Measurements from ENCODE around the gene ZNF445. TPM values are rescaled to one million over a fixed set of nuclear protein-coding genes. Genes with fewer than 3 reads are reported as not detected.
"Not testable (repeated sequence)": the region's sequence is repeated elsewhere in the genome, so short reads cannot be mapped to it uniquely, and the experiment has no call there.

ZNF445 gene
- total RNA-seq, 4 donors from 2014 or later, result 5.3 to 35.6 (median 19.8) TPM

DNA sequence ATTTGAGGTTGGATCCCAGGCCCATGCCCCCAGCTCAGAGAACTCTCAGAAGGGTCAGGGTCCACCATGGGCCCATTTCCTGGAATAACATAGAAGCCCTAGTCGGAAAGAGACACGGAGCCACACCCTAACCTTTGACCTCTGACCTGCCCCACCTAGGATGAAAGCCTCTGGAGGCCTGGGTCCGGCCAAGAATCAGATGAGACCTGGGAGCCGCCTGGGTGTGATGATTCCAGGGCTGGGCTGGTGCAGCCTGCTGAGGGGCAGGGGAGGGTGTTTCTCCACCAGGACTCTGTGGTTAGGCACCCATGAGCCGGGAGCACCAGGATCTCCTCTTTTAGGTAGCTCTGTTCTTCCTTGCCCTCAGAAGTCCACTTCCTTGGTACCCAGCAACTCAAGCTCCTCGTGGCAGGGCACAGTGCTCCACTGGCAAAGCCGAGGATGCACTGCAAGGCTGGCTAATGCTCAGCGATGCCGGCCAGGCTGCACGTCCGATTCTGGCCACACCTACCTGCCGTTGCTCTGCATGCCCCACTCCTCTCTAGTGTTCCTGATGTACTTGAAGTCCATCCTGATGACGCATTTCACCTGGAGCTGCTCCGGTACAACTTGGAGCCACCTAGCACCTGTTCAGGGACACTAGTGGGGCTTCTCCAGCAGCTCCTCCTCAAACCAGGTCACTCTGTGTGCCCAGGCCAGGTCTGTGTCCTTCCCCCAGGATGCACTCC, 57.4 kb downstream of the ZNF445 start:
- intact Hi-C loops (cut with DNase I; ENCODE audit: low total_unique reads), result no loop called here
- H3K36me3 ChIP-seq, result no peaks in the 10 kb centered on the region

DNA sequence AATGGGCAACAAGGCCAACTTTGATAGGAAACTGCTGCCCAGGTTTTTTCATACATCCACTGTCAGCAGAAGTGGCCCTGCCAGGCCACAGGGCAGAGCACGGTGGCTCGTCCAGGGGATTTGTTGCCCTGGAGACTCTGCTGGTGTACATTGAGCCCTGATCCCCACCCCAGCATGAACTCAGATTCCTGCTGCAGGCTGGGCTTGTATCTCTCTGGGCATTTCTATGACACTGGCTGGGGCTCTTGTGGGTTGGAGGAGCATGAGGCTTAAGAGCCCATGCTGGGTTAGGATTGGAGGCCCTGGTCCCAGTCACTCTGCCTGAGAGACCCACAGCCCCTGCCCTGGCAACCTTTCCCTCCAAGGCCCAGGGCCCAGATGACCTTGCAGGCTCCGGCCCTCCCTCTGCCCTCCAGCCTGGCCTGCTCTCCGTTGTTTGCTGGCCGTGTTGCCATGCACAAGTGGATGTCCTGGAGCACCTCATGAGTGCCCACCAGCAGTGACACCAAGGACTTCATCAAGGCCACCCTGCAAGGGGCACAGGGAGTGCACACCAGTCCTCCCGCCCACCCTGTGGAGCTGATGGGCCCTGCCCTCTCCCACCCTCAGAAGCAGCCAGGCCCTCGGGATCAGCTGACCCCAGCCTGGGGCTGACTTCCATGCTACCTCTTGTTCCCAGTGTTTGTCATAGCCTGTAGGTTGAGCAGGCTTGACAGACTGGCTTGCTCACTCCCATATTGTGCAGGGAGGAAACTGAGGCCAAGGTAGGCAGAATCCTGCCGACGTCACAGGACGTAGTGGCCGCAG, 58.2 kb downstream of the ZNF445 start:
- intact Hi-C loops (cut with DNase I; ENCODE audit: low total_unique reads), result no loop called here
- no peaks in the 10 kb centered on the region for H3K36me3 ChIP-seq
- DNase-seq, result no peak
- no peaks in the 10 kb centered on the region for H3K27me3 ChIP-seq
- no peak overlapping the region for H3K4me3 ChIP-seq
- H3K9me3 ChIP-seq, result no peaks in the 10 kb centered on the region
- H3K4me1 ChIP-seq, result no peaks in the 10 kb centered on the region
- TF ChIP-seq POLR2A (IDR thresholded peaks at IDR 0.05), result no peak
- TF ChIP-seq, protein P1, sequence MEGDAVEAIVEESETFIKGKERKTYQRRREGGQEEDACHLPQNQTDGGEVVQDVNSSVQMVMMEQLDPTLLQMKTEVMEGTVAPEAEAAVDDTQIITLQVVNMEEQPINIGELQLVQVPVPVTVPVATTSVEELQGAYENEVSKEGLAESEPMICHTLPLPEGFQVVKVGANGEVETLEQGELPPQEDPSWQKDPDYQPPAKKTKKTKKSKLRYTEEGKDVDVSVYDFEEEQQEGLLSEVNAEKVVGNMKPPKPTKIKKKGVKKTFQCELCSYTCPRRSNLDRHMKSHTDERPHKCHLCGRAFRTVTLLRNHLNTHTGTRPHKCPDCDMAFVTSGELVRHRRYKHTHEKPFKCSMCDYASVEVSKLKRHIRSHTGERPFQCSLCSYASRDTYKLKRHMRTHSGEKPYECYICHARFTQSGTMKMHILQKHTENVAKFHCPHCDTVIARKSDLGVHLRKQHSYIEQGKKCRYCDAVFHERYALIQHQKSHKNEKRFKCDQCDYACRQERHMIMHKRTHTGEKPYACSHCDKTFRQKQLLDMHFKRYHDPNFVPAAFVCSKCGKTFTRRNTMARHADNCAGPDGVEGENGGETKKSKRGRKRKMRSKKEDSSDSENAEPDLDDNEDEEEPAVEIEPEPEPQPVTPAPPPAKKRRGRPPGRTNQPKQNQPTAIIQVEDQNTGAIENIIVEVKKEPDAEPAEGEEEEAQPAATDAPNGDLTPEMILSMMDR (IDR thresholded peaks at IDR 0.05), result no peak
- no peak overlapping the region for H3K27ac ChIP-seq

More for the DNA sequence above, 57.4 kb downstream of the ZNF445 start:
- DNase-seq, result no peak
- Histone ChIP-seq H3K4me1 (no peaks in the 10 kb centered on the region), H3K27me3 (no peaks in the 10 kb centered on the region), H3K9me3 (no peaks in the 10 kb centered on the region), H3K27ac (no peak overlapping the region), H3K4me3 (no peak overlapping the region)
- TF ChIP-seq POLR2A (IDR thresholded peaks at IDR 0.05), result no peak
- TF ChIP-seq, protein P1 (IDR thresholded peaks at IDR 0.05), result no peak

DNA sequence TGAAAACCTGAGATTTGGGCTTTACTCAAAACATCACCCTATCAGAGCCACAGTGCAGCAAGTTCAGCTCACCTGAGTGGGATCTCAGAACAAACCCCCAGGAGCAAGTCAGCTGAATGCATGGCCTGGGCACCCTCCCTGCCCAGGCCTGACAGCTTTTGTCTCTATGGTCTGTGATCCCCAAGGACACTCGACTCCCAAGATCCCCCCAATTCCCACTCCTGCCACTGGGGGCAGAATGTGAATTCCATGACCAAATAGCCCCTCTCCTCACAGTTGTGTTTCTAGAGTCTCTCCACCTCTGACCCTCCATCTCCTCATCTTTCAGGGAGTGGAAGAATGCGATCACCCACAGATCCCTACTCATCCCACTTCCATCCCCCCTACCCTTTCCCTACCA, 58.9 kb downstream of the ZNF445 start:
- no peak for TF ChIP-seq POLR2A (IDR thresholded peaks at IDR 0.05)
- TF ChIP-seq, protein P1 (IDR thresholded peaks at IDR 0.05), result no peak
- Histone ChIP-seq H3K4me3 (no peak overlapping the region), H3K27me3 (no peaks in the 10 kb centered on the region), H3K4me1 (no peaks in the 10 kb centered on the region), H3K36me3 (no peaks in the 10 kb centered on the region), H3K27ac (no peak overlapping the region), H3K9me3 (no peaks in the 10 kb centered on the region)
- DNase-seq, result no peak
- intact Hi-C loops (cut with DNase I; ENCODE audit: low total_unique reads), result no loop called here

DNA sequence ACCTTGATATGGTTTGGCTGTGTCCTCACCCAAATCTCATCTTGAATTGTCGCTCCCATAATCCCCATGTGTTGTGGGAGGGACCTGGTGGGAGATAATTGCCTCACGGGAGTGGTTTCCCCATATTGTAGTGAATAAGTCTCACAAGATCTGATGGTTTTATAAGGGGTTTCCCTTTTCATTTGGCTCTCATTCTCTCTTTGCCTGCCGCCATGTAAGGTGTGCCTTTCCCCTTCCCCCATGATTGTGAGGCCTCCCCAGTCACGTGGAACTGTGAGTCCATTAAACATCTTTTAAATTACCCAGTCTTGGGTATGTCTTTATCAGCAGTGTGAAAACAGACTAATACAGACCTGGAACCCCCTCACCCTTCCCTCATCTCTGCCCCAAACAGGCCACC, 59.4 kb downstream of the ZNF445 start:
- H3K36me3 ChIP-seq; H3K4me3 ChIP-seq; H3K9me3 ChIP-seq; H3K27me3 ChIP-seq; DNase-seq; intact Hi-C loops (cut with DNase I; ENCODE audit: low total_unique reads); H3K4me1 ChIP-seq; H3K27ac ChIP-seq: not testable (repeated sequence)

DNA sequence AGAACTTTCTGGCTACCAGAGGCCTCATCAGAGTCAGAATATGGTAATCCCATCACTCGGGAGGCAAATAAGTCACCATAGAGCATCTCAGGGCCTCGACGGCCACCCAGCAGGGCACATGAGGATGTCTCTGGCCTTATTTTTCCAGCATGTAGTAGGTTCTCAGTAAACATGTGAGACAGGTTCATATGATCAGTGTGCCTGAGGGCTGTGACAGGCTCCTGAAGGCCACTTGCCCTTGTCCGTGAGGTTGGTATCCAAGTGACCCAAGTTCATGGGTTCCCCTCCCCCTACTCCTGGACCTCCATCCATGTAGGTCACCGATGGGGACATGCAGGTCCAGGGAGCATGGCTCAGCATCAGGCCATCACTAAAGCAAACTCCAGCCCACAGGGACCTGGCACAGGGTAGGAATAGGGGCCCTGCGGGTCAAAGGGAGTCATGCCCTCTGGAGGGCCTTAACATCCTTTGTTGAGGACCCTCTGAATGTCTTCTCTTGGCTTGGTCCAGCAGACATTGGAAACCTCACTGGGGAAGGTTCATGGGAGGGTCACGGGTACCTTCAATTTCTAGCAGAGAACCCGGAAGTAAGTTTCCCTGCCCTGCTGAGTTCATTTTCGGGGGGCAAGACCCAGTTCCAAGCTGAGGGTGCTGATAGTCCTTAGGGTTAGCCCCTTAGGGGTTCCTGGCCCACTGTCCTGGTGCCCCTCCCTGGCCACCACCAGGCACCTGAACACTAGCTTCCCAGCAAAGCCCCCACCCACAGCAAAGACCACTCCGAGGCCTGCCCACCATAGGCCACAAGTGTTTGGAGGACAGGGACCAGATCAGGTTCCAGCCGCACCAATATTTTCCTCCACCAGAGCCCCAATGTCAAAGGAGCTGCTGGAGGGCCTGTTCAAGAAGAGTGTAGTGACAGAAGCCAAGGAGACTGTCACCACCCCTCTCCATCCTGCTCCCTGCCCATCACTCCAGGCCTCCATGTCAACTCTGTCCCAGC, 61.1 kb downstream of the ZNF445 start:
- Histone ChIP-seq H3K4me3 (no peak overlapping the region), H3K27me3 (no peaks in the 10 kb centered on the region), H3K9me3 (no peaks in the 10 kb centered on the region), H3K27ac (no peak overlapping the region), H3K36me3 (no peaks in the 10 kb centered on the region), H3K4me1 (no peaks in the 10 kb centered on the region)
- TF ChIP-seq, protein P1 (IDR thresholded peaks at IDR 0.05), result no peak
- no peak for TF ChIP-seq POLR2A (IDR thresholded peaks at IDR 0.05)
- no peak for DNase-seq
- intact Hi-C loops (cut with DNase I; ENCODE audit: low total_unique reads), result no loop called here

Data from uterus (tissue), 4 donors.